Liver (tissue), 9 donors: ENCODE measurements around the gene CDIPT. TPM values are rescaled to one million over a fixed set of nuclear protein-coding genes. Genes with fewer than 3 reads are reported as not detected.

Source experiments
- DNase-seq: peaks from one replicate; pipeline ENCODE4 v3.0.0-alpha.2; 2017; ENCODE audit warnings: low spot score
- H3K27ac ChIP-seq, 2 donors: one replicate each; pipeline ENCODE4 v1.7.0; 2013; ENCODE audit warnings: inconsistent platforms in 2 of 2, low read length in 2 of 2, control low read depth in 1 of 2, low read depth in 1 of 2, mild to moderate bottlenecking in 1 of 2
- H3K27me3 ChIP-seq, 4 donors: one replicate each; pipeline versions ENCODE4 v1.6.1 to v1.7.0; 2013; ENCODE audit warnings: low read length in 3 of 4, inconsistent platforms in 1 of 4, mild to moderate bottlenecking in 1 of 4, moderate library complexity in 1 of 4; ENCODE audit not compliant: control insufficient read depth in 4 of 4, insufficient read depth in 4 of 4
- H3K36me3 ChIP-seq, 4 donors: one replicate each; pipeline versions ENCODE4 v1.6.1 to v1.7.0; 2013; ENCODE audit warnings: low read length in 3 of 4, mild to moderate bottlenecking in 3 of 4, low read depth in 1 of 4, moderate library complexity in 1 of 4; ENCODE audit not compliant: control insufficient read depth in 4 of 4, insufficient read depth in 3 of 4
- H3K4me1 ChIP-seq, 4 donors: one replicate each; pipeline versions ENCODE4 v1.6.1 to v1.7.0; 2013; ENCODE audit warnings: low read length in 3 of 4, mild to moderate bottlenecking in 3 of 4, moderate library complexity in 1 of 4; ENCODE audit not compliant: control insufficient read depth in 4 of 4, insufficient read depth in 4 of 4
- H3K4me3 ChIP-seq, 3 donors: one replicate each; pipeline versions ENCODE4 v1.6.1 to v1.7.0; 2013; ENCODE audit warnings: low read length in 3 of 3, control low read depth in 1 of 3, low read depth in 1 of 3, mild to moderate bottlenecking in 1 of 3
- H3K9ac ChIP-seq, 2 donors: one replicate each; pipeline ENCODE4 v1.7.0; 2013; ENCODE audit warnings: low read length in 2 of 2, mild to moderate bottlenecking in 2 of 2, moderate library complexity in 2 of 2, control low read depth in 1 of 2, low read depth in 1 of 2
- H3K9me3 ChIP-seq, 4 donors: one replicate each; pipeline versions ENCODE4 v1.6.1 to v1.7.0; 2013; ENCODE audit warnings: low read length in 3 of 4; ENCODE audit not compliant: control insufficient read depth in 4 of 4
- ATF3 ChIP-seq: IDR thresholded peaks from 2 replicates; pipeline ENCODE4 v1.6.1; 2016; ENCODE audit warnings: antibody characterized with exemption
- EGR1 ChIP-seq, 2 donors: IDR thresholded peaks; 2 replicates each; pipeline ENCODE4 v1.6.1; 2016 to 2018; ENCODE audit warnings: antibody characterized with exemption in 2 of 2, low read depth in 2 of 2
- FOXA1 ChIP-seq: IDR thresholded peaks from 2 replicates; pipeline ENCODE4 v1.6.1; 2016; ENCODE audit warnings: antibody characterized with exemption
- FOXA2 ChIP-seq: IDR thresholded peaks from 2 replicates; pipeline ENCODE4 v1.6.1; 2016; ENCODE audit warnings: antibody characterized with exemption
- GABPA ChIP-seq, 2 donors: IDR thresholded peaks in 1 of 2; conservative IDR thresholded peaks in 1 of 2; 2 replicates each; pipeline ENCODE4 v1.6.1; 2016; ENCODE audit warnings: antibody characterized with exemption in 2 of 2, mild to moderate bottlenecking in 1 of 2, moderate library complexity in 1 of 2
- HNF4A ChIP-seq, 2 donors: conservative IDR thresholded peaks; 2 replicates each; pipeline ENCODE4 v1.6.1; 2016; ENCODE audit warnings: antibody characterized with exemption in 2 of 2, mild to moderate bottlenecking in 2 of 2
- HNF4G ChIP-seq: IDR thresholded peaks from 2 replicates; pipeline ENCODE4 v1.6.1; 2016; ENCODE audit warnings: antibody characterized with exemption
- MAX ChIP-seq: IDR thresholded peaks from 2 replicates; pipeline ENCODE4 v1.6.1; 2016; ENCODE audit warnings: antibody characterized with exemption
- NR2F2 ChIP-seq: IDR thresholded peaks from 2 replicates; pipeline ENCODE4 v1.6.1; 2016; ENCODE audit warnings: antibody characterized with exemption
- RAD21 ChIP-seq, 2 donors: IDR thresholded peaks; 2 replicates each; pipeline ENCODE4 v1.6.1; 2016; ENCODE audit warnings: antibody characterized with exemption in 2 of 2, mild to moderate bottlenecking in 2 of 2
- REST ChIP-seq: IDR thresholded peaks from 2 replicates; pipeline ENCODE4 v1.6.1; 2016; ENCODE audit warnings: antibody characterized with exemption, mild to moderate bottlenecking
- RXRA ChIP-seq, 2 donors: IDR thresholded peaks; 2 replicates each; pipeline ENCODE4 v1.6.1; 2017 to 2018; ENCODE audit warnings: antibody characterized with exemption in 2 of 2, mild to moderate bottlenecking in 1 of 2
- SP1 ChIP-seq: IDR thresholded peaks from 2 replicates; pipeline ENCODE4 v1.6.1; 2018; ENCODE audit warnings: antibody characterized with exemption, mild to moderate bottlenecking
- YY1 ChIP-seq: IDR thresholded peaks from 2 replicates; pipeline ENCODE4 v1.6.1; 2016; ENCODE audit warnings: antibody characterized with exemption, mild to moderate bottlenecking
- ZBTB33 ChIP-seq: IDR thresholded peaks from 2 replicates; pipeline ENCODE4 v1.6.1; 2016; ENCODE audit warnings: antibody characterized with exemption
- WGBS: extraction: QIAGEN DNeasy Blood & Tissue Kit; methylation state at CpG from one replicate; pipeline ENCODE4 v1.1.7; 2013; 5-methylcytosine and 5-hydroxymethylcytosine counted together
- polyA plus RNA-seq, 2 donors: library from polyadenylated mRNA; stranded (reverse) in 1 of 2; unstranded in 1 of 2; fragments of 200-250 nt in 1 of 2; fragments of >200 nt in 1 of 2; fragmentation: Nextera tagmentation in 1 of 2; extraction: Ambion mirVana in 1 of 2; gene quantifications; one replicate each; pipeline versions ENCODE4 v1.2.1 to v1.2.3, GENCODE V29; 2013 to 2015
- total RNA-seq, 2 donors: library from RNA; depleted of rRNA; stranded (reverse); fragments of >200 nt; gene quantifications; one replicate each; pipeline ENCODE4 v1.2.3, GENCODE V29; 2014
- donor health status: healthy.
- donor health status: healthy.
- donor health status: healthy.
- donor health status: healthy.
- donor health status: healthy.

The CDIPT gene
- total and polyA plus RNA-seq, 4 donors: 31.4 to 102 (median 38.4) TPM

GRCh38 chr16:29857133-29857760, 5.8 kb downstream of the CDIPT start:
- H3K36me3 ChIP-seq: peaks cover 0 to 19% (median 8%) of the 10 kb centered on the region in 4 donors
- no peak for DNase-seq
- no peak overlapping the region for H3K9ac ChIP-seq
- TF ChIP-seq ZBTB33 (no peak), REST (no peak), FOXA1 (no peak), EGR1 (IDR thresholded peaks at IDR 0.05; ENCODE audit: low read depth in 2 of 2) (no peak), RXRA (IDR thresholded peaks at IDR 0.05) (no peak)
- no peaks in the 10 kb centered on the region for H3K27me3 ChIP-seq
- H3K4me1 ChIP-seq: peaks cover 7 to 32% (median 20%) of the 10 kb centered on the region in 4 donors
- no peak overlapping the region for H3K4me3 ChIP-seq
- H3K9me3 ChIP-seq: no peaks in the 10 kb centered on the region
- WGBS: 92% methylated on average over 7 of the region's 7 CpGs
- H3K27ac ChIP-seq: no peak overlapping the region

- no peaks in the 10 kb centered on the region for H3K9me3 ChIP-seq
- H3K9ac ChIP-seq: no peak overlapping the region
- 92% methylated on average over 5 of the region's 5 CpGs for WGBS
- peaks cover 0 to 7% (median 1%) of the 10 kb centered on the region in 4 donors for H3K36me3 ChIP-seq
- no peak overlapping the region for H3K4me3 ChIP-seq
- no peak for TF ChIP-seq ZBTB33
- no peak for TF ChIP-seq HNF4A (conservative IDR thresholded peaks at IDR 0.05)
- TF ChIP-seq SP1: no peak
- TF ChIP-seq ATF3: no peak
- TF ChIP-seq RXRA (IDR thresholded peaks at IDR 0.05): no peak
- no peak for TF ChIP-seq HNF4G
- no peak for TF ChIP-seq GABPA (IDR thresholded peaks at IDR 0.05 in 1 of 2, conservative IDR thresholded peaks at IDR 0.05 in 1 of 2)
- no peak for TF ChIP-seq EGR1 (IDR thresholded peaks at IDR 0.05; ENCODE audit: low read depth in 2 of 2)
- TF ChIP-seq FOXA2: no peak
- no peak for TF ChIP-seq MAX
- TF ChIP-seq NR2F2: no peak
- TF ChIP-seq RAD21 (IDR thresholded peaks at IDR 0.05): no peak
- no peak for TF ChIP-seq YY1
- no peak overlapping the region for H3K27ac ChIP-seq
- peaks cover 0 to 14% (median 5%) of the 10 kb centered on the region in 4 donors for H3K4me1 ChIP-seq
- no peak for DNase-seq
- H3K27me3 ChIP-seq: no peaks in the 10 kb centered on the region
Observed at GRCh38 chr16:29854520-29855100, 8.4 kb downstream of the CDIPT start.
